Measurements from ENCODE around the gene FADS3. TPM values are rescaled to one million over a fixed set of nuclear protein-coding genes. Genes with fewer than 3 reads are reported as not detected.

The FADS3 gene
- total RNA-seq, 1 experiment from 2014 or later = 65.8 TPM

DNA sequence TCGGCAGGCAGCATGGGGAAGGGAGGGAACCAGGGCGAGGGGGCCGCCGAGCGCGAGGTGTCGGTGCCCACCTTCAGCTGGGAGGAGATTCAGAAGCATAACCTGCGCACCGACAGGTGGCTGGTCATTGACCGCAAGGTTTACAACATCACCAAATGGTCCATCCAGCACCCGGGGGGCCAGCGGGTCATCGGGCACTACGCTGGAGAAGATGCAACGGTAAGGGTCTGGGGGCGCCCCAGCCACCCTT lies 63.0 kb downstream of the FADS3 start:
- ChIA-PET POLR2A (no interaction called here), CTCF (no interaction called here), RAD21 (ENCODE audit: low non-redundant PET in 1 of 2, low total read pairs in 2 of 2, uncharacterized antibody in 2 of 2, unreplicated experiment in 2 of 2) (no interaction called here)
- intact Hi-C loops (cut with micrococcal nuclease) = no loop called here
- no peaks in the 10 kb centered on the region for H3K9me3 ChIP-seq (ENCODE audit: control insufficient read depth in 1 of 2, insufficient read depth in 1 of 2, low read depth in 1 of 2, low read length in 2 of 2)
- no peaks in the 10 kb centered on the region for H3K9me2 ChIP-seq (ENCODE audit: insufficient read depth)
- no peaks in the 10 kb centered on the region for H4K20me1 ChIP-seq (ENCODE audit: insufficient read depth)
- no peak overlapping the region for H3K27ac ChIP-seq (ENCODE audit: low read depth, low read length)
- no TSS peak for BruUV-seq (replicated peaks)
- H3K79me2 ChIP-seq (ENCODE audit: insufficient read depth, low read length) = no peaks in the 10 kb centered on the region
- H3K9ac ChIP-seq (ENCODE audit: low read length) = no peak overlapping the region
- no peak overlapping the region for H2AFZ ChIP-seq (ENCODE audit: low read depth, low read length, poor library complexity, severe bottlenecking)
- no peak overlapping the region for H3K4me2 ChIP-seq (ENCODE audit: low read length)
- ATAC-seq (no peak), DNase-seq (ENCODE audit: low read depth, low spot score) (no peak)
- no peaks in the 10 kb centered on the region for H3K27me3 ChIP-seq (ENCODE audit: insufficient read depth, low read length)
- no peaks in the 10 kb centered on the region for H3K36me3 ChIP-seq (ENCODE audit: control insufficient read depth in 1 of 2, insufficient read depth in 2 of 2, low read length in 2 of 2)
- H3K4me1 ChIP-seq (ENCODE audit: control insufficient read depth in 1 of 2, insufficient read depth in 2 of 2, low read length in 2 of 2) = no peaks in the 10 kb centered on the region
- TF ChIP-seq ZNF274 (IDR thresholded peaks at IDR 0.05; ENCODE audit: low read depth, low read length) = no peak
- TF ChIP-seq, protein P1, sequence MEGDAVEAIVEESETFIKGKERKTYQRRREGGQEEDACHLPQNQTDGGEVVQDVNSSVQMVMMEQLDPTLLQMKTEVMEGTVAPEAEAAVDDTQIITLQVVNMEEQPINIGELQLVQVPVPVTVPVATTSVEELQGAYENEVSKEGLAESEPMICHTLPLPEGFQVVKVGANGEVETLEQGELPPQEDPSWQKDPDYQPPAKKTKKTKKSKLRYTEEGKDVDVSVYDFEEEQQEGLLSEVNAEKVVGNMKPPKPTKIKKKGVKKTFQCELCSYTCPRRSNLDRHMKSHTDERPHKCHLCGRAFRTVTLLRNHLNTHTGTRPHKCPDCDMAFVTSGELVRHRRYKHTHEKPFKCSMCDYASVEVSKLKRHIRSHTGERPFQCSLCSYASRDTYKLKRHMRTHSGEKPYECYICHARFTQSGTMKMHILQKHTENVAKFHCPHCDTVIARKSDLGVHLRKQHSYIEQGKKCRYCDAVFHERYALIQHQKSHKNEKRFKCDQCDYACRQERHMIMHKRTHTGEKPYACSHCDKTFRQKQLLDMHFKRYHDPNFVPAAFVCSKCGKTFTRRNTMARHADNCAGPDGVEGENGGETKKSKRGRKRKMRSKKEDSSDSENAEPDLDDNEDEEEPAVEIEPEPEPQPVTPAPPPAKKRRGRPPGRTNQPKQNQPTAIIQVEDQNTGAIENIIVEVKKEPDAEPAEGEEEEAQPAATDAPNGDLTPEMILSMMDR (IDR thresholded peaks at IDR 0.05 in 2 of 3, conservative IDR thresholded peaks at IDR 0.05 in 1 of 3; ENCODE audit: borderline replicate concordance in 1 of 3, insufficient read depth in 1 of 3, low read depth in 2 of 3, low read length in 2 of 3) = no peak
- TF ChIP-seq ELF1 (IDR thresholded peaks at IDR 0.05; ENCODE audit: borderline replicate concordance, low read depth) = no peak
- TF ChIP-seq, protein P2, sequence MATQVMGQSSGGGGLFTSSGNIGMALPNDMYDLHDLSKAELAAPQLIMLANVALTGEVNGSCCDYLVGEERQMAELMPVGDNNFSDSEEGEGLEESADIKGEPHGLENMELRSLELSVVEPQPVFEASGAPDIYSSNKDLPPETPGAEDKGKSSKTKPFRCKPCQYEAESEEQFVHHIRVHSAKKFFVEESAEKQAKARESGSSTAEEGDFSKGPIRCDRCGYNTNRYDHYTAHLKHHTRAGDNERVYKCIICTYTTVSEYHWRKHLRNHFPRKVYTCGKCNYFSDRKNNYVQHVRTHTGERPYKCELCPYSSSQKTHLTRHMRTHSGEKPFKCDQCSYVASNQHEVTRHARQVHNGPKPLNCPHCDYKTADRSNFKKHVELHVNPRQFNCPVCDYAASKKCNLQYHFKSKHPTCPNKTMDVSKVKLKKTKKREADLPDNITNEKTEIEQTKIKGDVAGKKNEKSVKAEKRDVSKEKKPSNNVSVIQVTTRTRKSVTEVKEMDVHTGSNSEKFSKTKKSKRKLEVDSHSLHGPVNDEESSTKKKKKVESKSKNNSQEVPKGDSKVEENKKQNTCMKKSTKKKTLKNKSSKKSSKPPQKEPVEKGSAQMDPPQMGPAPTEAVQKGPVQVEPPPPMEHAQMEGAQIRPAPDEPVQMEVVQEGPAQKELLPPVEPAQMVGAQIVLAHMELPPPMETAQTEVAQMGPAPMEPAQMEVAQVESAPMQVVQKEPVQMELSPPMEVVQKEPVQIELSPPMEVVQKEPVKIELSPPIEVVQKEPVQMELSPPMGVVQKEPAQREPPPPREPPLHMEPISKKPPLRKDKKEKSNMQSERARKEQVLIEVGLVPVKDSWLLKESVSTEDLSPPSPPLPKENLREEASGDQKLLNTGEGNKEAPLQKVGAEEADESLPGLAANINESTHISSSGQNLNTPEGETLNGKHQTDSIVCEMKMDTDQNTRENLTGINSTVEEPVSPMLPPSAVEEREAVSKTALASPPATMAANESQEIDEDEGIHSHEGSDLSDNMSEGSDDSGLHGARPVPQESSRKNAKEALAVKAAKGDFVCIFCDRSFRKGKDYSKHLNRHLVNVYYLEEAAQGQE (IDR thresholded peaks at IDR 0.05; ENCODE audit: low read depth) = no peak
- TF ChIP-seq TCF7L2 (IDR thresholded peaks at IDR 0.05; ENCODE audit: borderline replicate concordance, extremely low read depth, insufficient read depth, insufficient read length) = no peak
- TF ChIP-seq YY1 (IDR thresholded peaks at IDR 0.05; ENCODE audit: extremely low read depth, insufficient replicate concordance, low read depth, low read length) = no peak
- TF ChIP-seq, protein P3, sequence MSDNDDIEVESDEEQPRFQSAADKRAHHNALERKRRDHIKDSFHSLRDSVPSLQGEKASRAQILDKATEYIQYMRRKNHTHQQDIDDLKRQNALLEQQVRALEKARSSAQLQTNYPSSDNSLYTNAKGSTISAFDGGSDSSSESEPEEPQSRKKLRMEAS (IDR thresholded peaks at IDR 0.05) = no peak
- TF ChIP-seq CEBPB (IDR thresholded peaks at IDR 0.05; ENCODE audit: low read depth) = no peak
- no peak for TF ChIP-seq CBX3 (IDR thresholded peaks at IDR 0.05; ENCODE audit: low read depth)
- TF ChIP-seq POLR2AphosphoS5 (IDR thresholded peaks at IDR 0.05; ENCODE audit: low read depth, low read length) = no peak
- no peak for TF ChIP-seq ZFX (IDR thresholded peaks at IDR 0.05)
- H3K4me3 ChIP-seq (replicated peaks in 1 of 2; ENCODE audit: low read depth in 1 of 2, low read length in 2 of 2) = no peak overlapping the region

Measured in HCT116 (cell line).